ENCODE measurements around the gene PDZD7.
"Not testable (repeated sequence)": the region's sequence is repeated elsewhere in the genome, so short reads cannot be mapped to it uniquely, and the experiment has no call there.

The PDZD7 gene

GRCh38 chr10:100980711-100981110 is 50.2 kb downstream of the PDZD7 start:
- no peak for DNase-seq

- DNase-seq: no peak
These were observed 50.6 kb downstream of the PDZD7 start for GRCh38 chr10:100980311-100980710.

- no peak for DNase-seq
These were observed 51.1 kb downstream of the PDZD7 start for GRCh38 chr10:100979791-100980272.

GRCh38 chr10:100978901-100979195 is 52.1 kb downstream of the PDZD7 start:
- DNase-seq: no peak

- DNase-seq: no peak
These were observed 52.6 kb downstream of the PDZD7 start for GRCh38 chr10:100978121-100978900.

GRCh38 chr10:100977436-100977835 is 53.5 kb downstream of the PDZD7 start:
- no peak for DNase-seq

GRCh38 chr10:100976906-100977305 is 54.0 kb downstream of the PDZD7 start:
- DNase-seq: no peak

- DNase-seq: not testable (repeated sequence)
These were observed 55.5 kb downstream of the PDZD7 start for GRCh38 chr10:100975397-100975796.

GRCh38 chr10:100972904-100973535 is 57.9 kb downstream of the PDZD7 start:
- no peak for DNase-seq

- DNase-seq: no peak
These were observed 58.6 kb downstream of the PDZD7 start for GRCh38 chr10:100972115-100972903.

GRCh38 chr10:100970914-100971811 is 59.8 kb downstream of the PDZD7 start:
- no peak for DNase-seq

GRCh38 chr10:100970076-100970913 is 60.6 kb downstream of the PDZD7 start:
- no peak for DNase-seq

- no peak for DNase-seq
These were observed 61.5 kb downstream of the PDZD7 start, which contains the start of gene SEMA4G for GRCh38 chr10:100969187-100970075. SEMA4G (plus strand) TSS chr10:100969504; CDS start chr10:100972913, 3,409 bp downstream.

- DNase-seq: no peak
These were observed 62.1 kb downstream of the PDZD7 start for GRCh38 chr10:100968863-100969186.

GRCh38 chr10:100968062-100968736 is 62.7 kb downstream of the PDZD7 start:
- no peak for DNase-seq

GRCh38 chr10:100967332-100967731 is 63.6 kb downstream of the PDZD7 start:
- DNase-seq: no peak

GRCh38 chr10:100966887-100967286 is 64.0 kb downstream of the PDZD7 start:
- DNase-seq: no peak

- no peak for DNase-seq
These were observed 65.1 kb downstream of the PDZD7 start for GRCh38 chr10:100965820-100966219.

- DNase-seq: no peak
These were observed 67.1 kb downstream of the PDZD7 start for GRCh38 chr10:100963826-100964225.
